Muscle layer of colon (tissue), 2 donors: ENCODE measurements around the gene TTC8.

ENCODE experiments used
- H3K27ac ChIP-seq: one replicate; pipeline ENCODE4 v1.7.0; 2013; ENCODE audit warnings: low read depth, mild to moderate bottlenecking, low read length, moderate library complexity
- H3K27me3 ChIP-seq, 2 donors: one replicate each; pipeline ENCODE4 v1.7.0; 2013; ENCODE audit warnings: low read length in 2 of 2, mild to moderate bottlenecking in 2 of 2; ENCODE audit not compliant: insufficient read depth in 2 of 2, control insufficient read depth in 1 of 2
- H3K36me3 ChIP-seq: one replicate; pipeline ENCODE4 v1.7.0; 2013; ENCODE audit warnings: mild to moderate bottlenecking, low read length; ENCODE audit not compliant: insufficient read depth
- H3K4me1 ChIP-seq: one replicate; pipeline ENCODE4 v1.7.0; 2013; ENCODE audit warnings: mild to moderate bottlenecking, low read length; ENCODE audit not compliant: insufficient read depth
- H3K4me3 ChIP-seq, 2 donors: one replicate each; pipeline ENCODE4 v1.7.0; 2013; ENCODE audit warnings: low read length in 2 of 2, low read depth in 1 of 2, mild to moderate bottlenecking in 1 of 2, moderate library complexity in 1 of 2
- H3K9ac ChIP-seq: one replicate; pipeline ENCODE4 v1.7.0; 2013; ENCODE audit warnings: low read length
- H3K9me3 ChIP-seq: one replicate; pipeline ENCODE4 v1.7.0; 2013; ENCODE audit warnings: mild to moderate bottlenecking, low read length
- donor health status: abdominal sarcoma.
- donor health status: Adenocarcinoma of cecum.

TTC8 gene

DNA sequence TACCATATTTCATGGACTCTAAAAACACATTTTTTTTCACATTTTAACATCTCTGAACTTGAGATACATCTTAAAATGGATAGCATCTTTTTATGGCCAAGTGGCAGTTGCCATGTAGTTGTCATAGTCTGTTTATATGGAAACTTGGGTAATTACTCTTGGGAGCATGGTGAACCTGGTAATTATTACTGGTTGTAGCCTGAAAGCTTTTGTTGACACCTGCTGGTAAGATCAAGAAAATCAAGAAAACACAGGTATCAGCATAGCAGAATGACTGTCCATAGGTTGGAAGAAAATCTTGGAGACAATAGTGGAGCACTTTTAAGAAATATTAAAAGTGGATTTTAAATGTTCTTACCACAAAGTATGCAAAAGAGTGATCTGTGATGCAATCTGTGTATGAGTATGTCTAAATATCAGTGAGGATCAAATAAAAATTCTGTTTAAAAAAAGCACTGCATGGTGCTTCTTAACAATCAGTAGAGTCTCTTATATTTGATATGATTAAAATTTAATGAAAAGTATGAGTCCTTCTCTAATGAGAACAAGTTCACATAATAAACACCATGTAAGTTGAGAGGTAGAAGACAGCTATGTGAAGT is 44.2 kb downstream of the TTC8 start:
- Histone ChIP-seq H3K9me3 (no peaks in the 10 kb centered on the region), H3K27ac (no peak overlapping the region), H3K9ac (no peak overlapping the region), H3K4me3 (no peak overlapping the region), H3K27me3 (no peaks in the 10 kb centered on the region), H3K36me3 (peaks cover 20% of the 10 kb centered on the region), H3K4me1 (no peaks in the 10 kb centered on the region)

DNA sequence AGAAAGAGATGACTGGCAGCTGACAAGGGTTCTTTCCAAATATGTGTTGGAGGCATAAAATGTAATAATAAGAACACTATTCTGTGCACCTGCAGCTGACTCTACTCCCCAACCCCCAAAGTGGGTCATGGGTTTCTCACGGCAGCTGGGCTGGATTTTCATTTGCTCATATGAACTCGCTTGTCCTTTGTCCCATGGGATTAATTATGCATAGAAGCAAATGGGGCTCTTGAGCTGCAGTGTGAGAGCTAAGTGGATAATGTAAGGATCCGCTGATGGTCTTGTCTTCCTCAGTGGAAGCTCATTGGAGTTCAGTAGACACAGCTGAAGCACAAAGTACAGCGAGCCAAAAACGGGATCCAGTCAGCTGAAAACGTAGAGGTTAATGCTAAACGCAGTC is 46.3 kb downstream of the TTC8 start:
- H3K36me3 ChIP-seq, result peaks cover 20% of the 10 kb centered on the region
- no peak overlapping the region for H3K4me3 ChIP-seq
- H3K9me3 ChIP-seq, result no peaks in the 10 kb centered on the region
- no peaks in the 10 kb centered on the region for H3K4me1 ChIP-seq
- no peak overlapping the region for H3K27ac ChIP-seq
- no peaks in the 10 kb centered on the region for H3K27me3 ChIP-seq
- no peak overlapping the region for H3K9ac ChIP-seq

DNA sequence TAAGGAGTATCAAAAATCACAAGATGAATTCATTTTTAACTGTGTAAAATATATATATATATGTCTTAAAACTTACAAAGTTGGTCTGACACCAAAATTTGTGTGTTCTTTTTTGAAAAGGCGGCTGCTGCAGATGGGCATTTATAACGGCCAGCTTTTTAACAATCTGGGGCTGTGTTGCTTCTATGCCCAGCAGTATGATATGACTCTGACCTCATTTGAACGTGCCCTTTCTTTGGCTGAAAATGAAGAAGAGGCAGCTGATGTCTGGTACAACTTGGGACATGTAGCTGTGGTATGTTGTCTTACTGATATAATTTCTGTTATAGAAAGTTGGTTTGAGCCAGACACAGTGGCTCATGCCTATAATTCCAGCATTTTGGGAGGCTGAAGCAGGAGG is 47.0 kb downstream of the TTC8 start:
- Histone ChIP-seq H3K9me3 (no peaks in the 10 kb centered on the region), H3K27ac (no peak overlapping the region), H3K9ac (no peak overlapping the region), H3K36me3 (peaks cover 20% of the 10 kb centered on the region), H3K4me3 (no peak overlapping the region), H3K4me1 (no peaks in the 10 kb centered on the region), H3K27me3 (no peaks in the 10 kb centered on the region)

DNA sequence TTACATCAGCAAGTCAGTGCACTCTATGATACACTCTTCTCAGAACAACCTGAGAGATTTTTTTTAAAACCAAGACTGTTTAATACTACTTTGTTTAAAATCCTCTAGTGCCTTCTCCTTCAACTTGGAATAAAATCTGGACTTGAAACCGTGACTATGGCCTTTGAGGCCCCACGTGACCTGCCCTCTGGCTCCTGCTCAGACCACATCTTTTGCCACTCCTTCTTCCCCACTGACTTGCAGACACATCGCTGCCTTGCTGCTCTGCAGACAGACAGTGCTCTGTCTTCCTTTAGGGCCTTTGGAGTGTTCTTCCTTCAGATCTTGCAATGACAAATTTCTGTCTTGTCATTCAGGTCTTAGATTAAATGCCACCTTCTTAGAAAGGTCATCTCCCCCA is 48.5 kb downstream of the TTC8 start:
- Histone ChIP-seq H3K27me3 (no peaks in the 10 kb centered on the region), H3K9me3 (no peaks in the 10 kb centered on the region), H3K27ac (no peak overlapping the region), H3K4me1 (no peaks in the 10 kb centered on the region), H3K36me3 (peaks cover 20% of the 10 kb centered on the region), H3K9ac (no peak overlapping the region), H3K4me3 (no peak overlapping the region)

DNA sequence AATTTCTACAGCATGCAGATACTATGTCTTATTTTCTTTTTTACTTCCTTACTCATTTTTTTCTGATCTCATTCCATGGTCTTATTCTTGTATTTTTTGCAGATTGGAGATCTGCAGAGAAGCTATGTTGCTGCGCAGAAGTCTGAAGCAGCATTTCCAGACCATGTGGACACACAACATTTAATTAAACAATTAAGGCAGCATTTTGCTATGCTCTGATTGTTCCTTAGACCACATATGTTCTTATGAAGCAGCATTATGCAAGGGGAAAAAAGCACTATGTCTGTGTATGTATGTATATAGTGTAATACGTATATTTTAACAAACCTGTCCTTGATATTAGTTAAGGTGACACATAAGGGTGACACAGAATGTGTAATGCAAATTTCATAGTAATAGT is 52.7 kb downstream of the TTC8 start:
- no peak overlapping the region for H3K27ac ChIP-seq
- H3K4me1 ChIP-seq, result no peaks in the 10 kb centered on the region
- no peaks in the 10 kb centered on the region for H3K9me3 ChIP-seq
- H3K9ac ChIP-seq, result no peak overlapping the region
- H3K27me3 ChIP-seq, result no peaks in the 10 kb centered on the region
- H3K4me3 ChIP-seq, result no peak overlapping the region
- peaks cover 13% of the 10 kb centered on the region for H3K36me3 ChIP-seq

DNA sequence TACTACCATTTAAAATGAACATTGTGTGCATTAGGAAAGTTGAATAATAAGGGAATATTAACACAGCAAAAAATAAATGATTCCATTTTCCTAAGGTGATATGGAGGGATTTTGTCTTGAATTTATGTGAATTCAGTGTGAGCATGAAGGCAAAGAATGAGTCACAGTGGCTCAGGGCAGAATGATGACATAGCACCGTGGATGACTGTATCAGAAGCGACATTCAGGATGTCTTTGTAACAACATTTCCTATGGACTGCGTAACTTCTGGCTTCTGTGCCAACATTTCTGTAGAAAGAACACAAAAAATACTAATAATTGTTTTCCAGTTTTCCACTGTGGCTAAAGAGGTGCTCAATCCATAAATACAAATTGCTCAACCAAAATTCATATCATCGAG is 54.6 kb downstream of the TTC8 start:
- no peaks in the 10 kb centered on the region for H3K27me3 ChIP-seq
- H3K4me3 ChIP-seq, result no peak overlapping the region
- no peaks in the 10 kb centered on the region for H3K36me3 ChIP-seq
- no peaks in the 10 kb centered on the region for H3K9me3 ChIP-seq
- no peak overlapping the region for H3K27ac ChIP-seq
- no peak overlapping the region for H3K9ac ChIP-seq
- H3K4me1 ChIP-seq, result no peaks in the 10 kb centered on the region

DNA sequence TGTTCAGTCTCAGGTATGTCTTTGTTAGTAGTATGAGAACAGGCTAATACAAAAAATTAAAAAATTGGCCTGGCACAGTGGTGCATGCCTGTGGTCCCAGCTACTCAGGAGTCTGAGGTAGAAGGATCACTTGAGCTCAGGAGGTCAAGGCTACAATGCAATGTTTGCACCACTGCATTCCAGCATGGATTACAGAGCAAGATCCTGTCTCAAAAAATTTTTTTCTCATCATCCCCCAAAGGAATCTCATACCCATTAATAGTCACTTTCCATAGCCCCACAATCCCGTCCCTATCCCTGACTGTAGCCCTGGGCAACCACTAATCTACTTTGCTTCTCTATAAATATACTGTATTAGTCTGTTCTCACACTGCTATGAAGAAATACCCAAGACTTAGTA is 57.8 kb downstream of the TTC8 start:
- Histone ChIP-seq H3K27me3 (no peaks in the 10 kb centered on the region), H3K36me3 (no peaks in the 10 kb centered on the region), H3K27ac (no peak overlapping the region), H3K4me1 (no peaks in the 10 kb centered on the region), H3K9me3 (no peaks in the 10 kb centered on the region), H3K9ac (no peak overlapping the region), H3K4me3 (no peak overlapping the region)

DNA sequence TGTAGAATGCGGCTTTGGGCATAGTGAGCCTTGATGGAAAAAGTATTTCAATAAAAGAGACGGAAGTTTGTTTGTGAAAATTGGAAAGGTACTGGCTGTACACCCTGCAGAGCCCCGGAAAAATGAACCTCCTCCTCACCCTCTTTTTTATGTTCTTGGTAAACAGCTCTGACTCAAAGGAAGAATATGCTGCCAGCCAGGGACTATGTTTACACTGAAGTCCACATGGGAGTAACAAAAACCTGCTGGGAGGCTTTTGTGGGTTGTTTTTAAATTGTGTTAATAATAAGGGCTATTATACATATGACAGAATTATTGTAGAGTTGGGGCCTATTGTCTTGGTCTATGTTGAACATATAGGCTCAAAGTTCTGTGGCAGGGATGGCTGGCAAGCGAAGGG is 70.7 kb downstream of the TTC8 start:
- H3K4me3 ChIP-seq, result no peak overlapping the region
- no peaks in the 10 kb centered on the region for H3K9me3 ChIP-seq
- no peak overlapping the region for H3K27ac ChIP-seq
- peaks cover 8% of the 10 kb centered on the region for H3K4me1 ChIP-seq
- no peaks in the 10 kb centered on the region for H3K36me3 ChIP-seq
- H3K27me3 ChIP-seq, result no peaks in the 10 kb centered on the region
- no peak overlapping the region for H3K9ac ChIP-seq

DNA sequence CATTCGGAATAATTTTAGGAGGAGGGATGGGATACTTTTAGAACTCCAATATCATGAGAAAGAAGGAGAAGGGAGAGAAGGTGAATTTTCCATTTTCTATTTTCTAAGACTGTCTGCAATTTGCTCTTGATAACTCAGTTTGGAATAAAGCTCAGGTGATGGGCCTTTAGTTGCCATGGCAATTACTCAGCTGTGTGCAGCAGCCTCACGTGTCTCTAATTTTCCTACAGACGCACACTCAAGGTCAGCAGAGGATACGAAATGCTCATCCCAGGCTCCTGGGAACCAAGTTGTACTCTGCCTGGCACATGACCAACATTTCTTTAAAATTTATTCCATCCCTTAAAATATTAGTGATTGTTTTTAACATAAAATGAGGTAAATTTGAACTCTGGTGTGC is 76.7 kb downstream of the TTC8 start:
- no peaks in the 10 kb centered on the region for H3K27me3 ChIP-seq
- H3K36me3 ChIP-seq, result no peaks in the 10 kb centered on the region
- no peak overlapping the region for H3K4me3 ChIP-seq
- H3K9ac ChIP-seq, result no peak overlapping the region
- no peak overlapping the region for H3K27ac ChIP-seq
- no peaks in the 10 kb centered on the region for H3K4me1 ChIP-seq
- H3K9me3 ChIP-seq, result no peaks in the 10 kb centered on the region

DNA sequence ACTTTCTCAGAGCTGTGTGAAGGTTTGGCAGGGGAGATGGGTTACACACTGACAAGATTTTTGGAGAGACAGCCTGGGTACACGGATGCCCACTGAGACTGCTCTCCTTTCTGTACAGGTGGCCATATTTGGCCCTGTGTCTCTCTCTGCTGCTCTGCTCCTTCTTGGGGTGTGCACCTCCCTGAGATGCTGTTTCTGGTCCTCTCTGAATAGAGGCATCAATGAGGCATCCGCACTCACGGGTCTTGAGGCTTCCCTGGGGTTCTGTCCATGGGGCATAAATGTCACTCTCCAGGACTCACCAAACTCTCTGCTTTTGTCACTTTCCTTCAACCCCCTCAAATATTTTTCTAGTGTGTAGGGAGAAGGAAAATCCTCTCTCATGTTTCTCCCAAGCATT is 77.5 kb downstream of the TTC8 start:
- Histone ChIP-seq H3K9me3 (no peaks in the 10 kb centered on the region), H3K27ac (no peak overlapping the region), H3K4me3 (no peak overlapping the region), H3K4me1 (no peaks in the 10 kb centered on the region), H3K36me3 (no peaks in the 10 kb centered on the region), H3K9ac (no peak overlapping the region), H3K27me3 (no peaks in the 10 kb centered on the region)

DNA sequence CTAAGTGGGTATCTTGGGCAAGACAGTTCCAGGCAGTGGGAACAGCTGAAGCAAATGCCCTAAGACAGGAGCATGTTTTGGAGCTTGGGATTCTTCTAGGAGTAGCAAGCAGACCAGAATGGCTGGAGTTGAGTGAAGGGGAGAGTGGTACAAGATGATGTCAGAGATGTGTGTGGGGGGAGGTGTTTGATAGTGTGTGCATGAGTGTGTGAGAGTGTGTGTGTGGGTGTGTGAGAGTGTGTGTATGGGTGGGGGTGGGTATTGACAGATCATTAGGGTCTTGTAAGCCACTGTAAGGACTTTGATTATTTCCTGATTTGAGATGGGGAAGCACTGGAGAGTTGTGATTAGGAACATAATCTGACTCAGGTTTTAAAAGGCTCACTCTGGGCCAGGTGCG is 78.4 kb downstream of the TTC8 start:
- no peaks in the 10 kb centered on the region for H3K9me3 ChIP-seq
- H3K36me3 ChIP-seq, result no peaks in the 10 kb centered on the region
- no peaks in the 10 kb centered on the region for H3K4me1 ChIP-seq
- no peaks in the 10 kb centered on the region for H3K27me3 ChIP-seq
- H3K27ac ChIP-seq, result no peak overlapping the region
- no peak overlapping the region for H3K4me3 ChIP-seq
- no peak overlapping the region for H3K9ac ChIP-seq

DNA sequence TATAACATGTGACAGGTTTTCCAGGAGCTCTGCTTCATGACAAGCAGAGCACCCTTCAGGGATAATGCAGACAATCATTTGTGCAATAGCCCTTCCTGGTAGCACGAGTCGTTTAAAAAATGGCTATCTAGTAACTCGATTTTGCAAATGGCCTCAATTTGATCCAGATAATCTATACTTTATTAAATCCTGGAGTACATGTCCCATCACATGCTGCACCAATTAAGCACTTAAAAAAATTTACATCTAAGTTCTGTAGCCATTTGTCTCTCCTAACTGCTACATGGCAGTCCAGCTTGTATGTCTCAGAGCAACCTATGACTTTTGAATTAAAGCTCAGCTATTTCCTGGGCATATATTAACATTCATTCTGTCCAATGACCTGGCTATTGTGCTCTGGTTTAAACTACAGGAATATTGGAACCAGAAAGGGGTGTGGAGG is 79.8 kb downstream of the TTC8 start:
- H3K4me3 ChIP-seq, result no peak overlapping the region
- H3K9ac ChIP-seq, result no peak overlapping the region
- H3K27ac ChIP-seq, result no peak overlapping the region
- no peaks in the 10 kb centered on the region for H3K9me3 ChIP-seq
- no peaks in the 10 kb centered on the region for H3K36me3 ChIP-seq
- no peaks in the 10 kb centered on the region for H3K4me1 ChIP-seq
- no peaks in the 10 kb centered on the region for H3K27me3 ChIP-seq
